Mucosa of descending colon (tissue), 3 donors: Measurements from ENCODE around the gene PAFAH1B2. TPM values are rescaled to one million over a fixed set of nuclear protein-coding genes. Genes with fewer than 3 reads are reported as not detected.
"Not testable (repeated sequence)": the region's sequence is repeated elsewhere in the genome, so short reads cannot be mapped to it uniquely, and the experiment has no call there.

Experiments used
- ATAC-seq: fragments of 200-7000 bp; cut with Tn5 transposase; one replicate; pipeline ENCODE4 v1.9.1; 2020; ENCODE audit warnings: mild to moderate bottlenecking, moderate library complexity
- DNase-seq, 3 donors: peaks; one replicate each; pipeline ENCODE4 v3.0.0-alpha.2; 2020
- H3K36me3 ChIP-seq: fragments of 200-600 bp; one replicate; pipeline ENCODE4 v1.8.0; 2021; ENCODE audit warnings: low read depth, mild to moderate bottlenecking
- H3K4me1 ChIP-seq: fragments of 200-600 bp; one replicate; pipeline ENCODE4 v1.8.0; 2021; ENCODE audit warnings: low read depth, mild to moderate bottlenecking
- H3K4me3 ChIP-seq: fragments of 200-600 bp; one replicate; pipeline ENCODE4 v1.8.0; 2021; ENCODE audit warnings: mild to moderate bottlenecking
- H3K9me3 ChIP-seq: fragments of 200-600 bp; one replicate; pipeline ENCODE4 v1.8.0; 2021; ENCODE audit warnings: mild to moderate bottlenecking
- intact Hi-C, 2 donors: fragments of 100-400 bp; cut with DNase I in 1 of 2; cut with micrococcal nuclease in 1 of 2; formaldehyde crosslinking; loops; one replicate each; pipeline versions ENCODE4 v1.11.0 to v1.11.1; 2022; cut with DNase I, micrococcal nuclease
- total RNA-seq, 3 donors: library from RNA; stranded (reverse); fragmentation: NEBNext Ultra II Directional in 2 of 3; extraction: Animal tissue kit (Norgen Biotek cat#: 25700) in 2 of 3; gene quantifications; one replicate each; pipeline versions ENCODE4 v1.2.1 to v1.2.4, GENCODE V29; 2021 to 2023
- TF ChIP-seq, protein P1 (sequence below): fragments of 200-600 bp; IDR thresholded peaks from one replicate; pipeline ENCODE4 v1.8.0; 2022; ENCODE audit warnings: antibody characterized with exemption, mild to moderate bottlenecking
- donor health status: DM: no; HTN: no; CAD: no; lungs with moderate emphysema.
- donor health status: DM: no; HTN: no; CAD: no.
- donor health status: DM: no; HTN: yes; CAD: no.

Gene PAFAH1B2
- total RNA-seq, 3 donors from 2014 or later = 67.9 to 72.7 (median 71.9) TPM

DNA sequence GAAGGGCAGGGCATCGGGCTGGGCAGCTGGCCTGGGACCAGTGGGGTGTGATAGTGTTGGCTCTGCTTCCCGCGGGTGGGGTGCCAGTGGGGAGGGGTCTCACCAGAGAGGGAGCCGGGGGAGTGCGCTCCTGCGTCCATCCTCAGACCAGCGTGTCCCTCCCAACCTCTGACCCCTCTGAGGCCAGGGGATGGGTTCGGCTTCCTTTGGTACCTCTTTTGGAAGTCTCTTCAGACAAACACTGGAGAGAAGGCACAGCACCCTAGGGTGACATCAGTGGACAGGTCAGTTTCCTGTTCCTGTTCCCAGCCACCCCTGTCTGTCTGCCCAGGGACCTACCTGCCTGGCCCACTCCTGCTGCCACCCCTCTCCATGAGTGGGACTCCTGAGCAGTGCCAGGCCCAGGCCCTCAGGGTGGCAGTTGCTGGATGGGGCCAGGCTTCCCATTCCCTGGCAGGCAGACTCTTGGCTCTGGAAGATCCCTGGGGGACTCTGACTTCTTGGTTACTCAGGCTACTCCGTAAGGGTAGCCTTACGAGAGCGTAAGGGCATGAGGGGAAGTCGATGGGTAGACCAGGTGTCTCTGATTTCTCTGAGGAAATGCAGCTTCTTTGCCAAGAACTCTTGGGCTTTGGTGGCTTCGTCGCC is 57.7 kb downstream of the PAFAH1B2 start:
- peaks cover 18% of the 10 kb centered on the region for H3K4me1 ChIP-seq
- H3K9me3 ChIP-seq = no peaks in the 10 kb centered on the region
- TF ChIP-seq, protein P1, sequence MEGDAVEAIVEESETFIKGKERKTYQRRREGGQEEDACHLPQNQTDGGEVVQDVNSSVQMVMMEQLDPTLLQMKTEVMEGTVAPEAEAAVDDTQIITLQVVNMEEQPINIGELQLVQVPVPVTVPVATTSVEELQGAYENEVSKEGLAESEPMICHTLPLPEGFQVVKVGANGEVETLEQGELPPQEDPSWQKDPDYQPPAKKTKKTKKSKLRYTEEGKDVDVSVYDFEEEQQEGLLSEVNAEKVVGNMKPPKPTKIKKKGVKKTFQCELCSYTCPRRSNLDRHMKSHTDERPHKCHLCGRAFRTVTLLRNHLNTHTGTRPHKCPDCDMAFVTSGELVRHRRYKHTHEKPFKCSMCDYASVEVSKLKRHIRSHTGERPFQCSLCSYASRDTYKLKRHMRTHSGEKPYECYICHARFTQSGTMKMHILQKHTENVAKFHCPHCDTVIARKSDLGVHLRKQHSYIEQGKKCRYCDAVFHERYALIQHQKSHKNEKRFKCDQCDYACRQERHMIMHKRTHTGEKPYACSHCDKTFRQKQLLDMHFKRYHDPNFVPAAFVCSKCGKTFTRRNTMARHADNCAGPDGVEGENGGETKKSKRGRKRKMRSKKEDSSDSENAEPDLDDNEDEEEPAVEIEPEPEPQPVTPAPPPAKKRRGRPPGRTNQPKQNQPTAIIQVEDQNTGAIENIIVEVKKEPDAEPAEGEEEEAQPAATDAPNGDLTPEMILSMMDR = no peak
- intact Hi-C loops = no loop called here
- DNase-seq (peak in 1 of 3 donors; percentile 46), ATAC-seq (no peak)
- no peaks in the 10 kb centered on the region for H3K36me3 ChIP-seq
- H3K4me3 ChIP-seq = no peak overlapping the region

DNA sequence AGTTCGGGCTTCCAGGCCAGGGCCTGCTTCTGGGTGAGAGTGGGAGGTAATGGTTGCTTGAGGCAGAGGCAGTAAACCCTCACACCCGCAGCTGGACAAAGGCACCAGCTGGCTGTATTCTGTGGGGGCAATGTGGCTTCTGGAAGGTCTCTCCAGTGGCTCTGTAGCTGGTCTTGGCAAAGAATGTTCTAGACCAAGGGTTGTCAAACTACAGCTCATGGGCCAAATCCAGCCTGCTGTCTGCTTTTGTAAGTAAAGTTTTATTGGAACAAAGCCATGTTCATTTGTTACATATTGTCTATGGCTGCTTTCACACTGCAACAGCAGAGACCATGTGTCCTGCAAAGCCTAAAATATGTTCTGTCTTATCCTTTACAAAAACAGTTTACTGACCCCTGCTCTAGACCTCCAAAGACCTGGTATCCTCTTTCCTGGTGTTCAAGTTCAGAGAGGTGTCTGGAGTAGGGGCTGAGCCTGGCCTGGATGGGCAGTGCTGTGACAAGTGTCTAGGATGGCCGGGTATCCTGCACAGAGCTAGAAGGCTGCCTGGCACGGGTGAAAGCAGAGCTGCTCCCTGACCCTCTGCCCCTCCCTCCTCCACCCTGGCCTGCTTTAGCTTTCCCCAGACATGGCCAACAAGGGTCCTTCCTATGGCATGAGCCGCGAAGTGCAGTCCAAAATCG is 58.4 kb downstream of the PAFAH1B2 start:
- H3K36me3 ChIP-seq = no peaks in the 10 kb centered on the region
- ATAC-seq (no peak), DNase-seq (no peak)
- TF ChIP-seq, protein P1 = no peak
- no peak overlapping the region for H3K4me3 ChIP-seq
- peaks cover 13% of the 10 kb centered on the region for H3K4me1 ChIP-seq
- intact Hi-C loops = no loop called here
- no peaks in the 10 kb centered on the region for H3K9me3 ChIP-seq

DNA sequence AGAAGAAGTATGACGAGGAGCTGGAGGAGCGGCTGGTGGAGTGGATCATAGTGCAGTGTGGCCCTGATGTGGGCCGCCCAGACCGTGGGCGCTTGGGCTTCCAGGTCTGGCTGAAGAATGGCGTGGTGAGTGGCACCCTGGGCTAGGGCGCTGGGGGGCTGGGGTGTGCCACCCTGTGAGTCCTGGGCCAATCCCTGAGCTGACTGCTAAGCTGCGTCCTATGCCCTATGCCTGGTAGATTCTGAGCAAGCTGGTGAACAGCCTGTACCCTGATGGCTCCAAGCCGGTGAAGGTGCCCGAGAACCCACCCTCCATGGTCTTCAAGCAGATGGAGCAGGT is 59.0 kb downstream of the PAFAH1B2 start:
- TF ChIP-seq, protein P1 = no peak
- Histone ChIP-seq H3K9me3 (no peaks in the 10 kb centered on the region), H3K36me3 (no peaks in the 10 kb centered on the region), H3K4me3 (no peak overlapping the region), H3K4me1 (peaks cover 8% of the 10 kb centered on the region)
- ATAC-seq (no peak), DNase-seq (peak in 1 of 3 donors; percentile 43)
- intact Hi-C loops = no loop called here

DNA sequence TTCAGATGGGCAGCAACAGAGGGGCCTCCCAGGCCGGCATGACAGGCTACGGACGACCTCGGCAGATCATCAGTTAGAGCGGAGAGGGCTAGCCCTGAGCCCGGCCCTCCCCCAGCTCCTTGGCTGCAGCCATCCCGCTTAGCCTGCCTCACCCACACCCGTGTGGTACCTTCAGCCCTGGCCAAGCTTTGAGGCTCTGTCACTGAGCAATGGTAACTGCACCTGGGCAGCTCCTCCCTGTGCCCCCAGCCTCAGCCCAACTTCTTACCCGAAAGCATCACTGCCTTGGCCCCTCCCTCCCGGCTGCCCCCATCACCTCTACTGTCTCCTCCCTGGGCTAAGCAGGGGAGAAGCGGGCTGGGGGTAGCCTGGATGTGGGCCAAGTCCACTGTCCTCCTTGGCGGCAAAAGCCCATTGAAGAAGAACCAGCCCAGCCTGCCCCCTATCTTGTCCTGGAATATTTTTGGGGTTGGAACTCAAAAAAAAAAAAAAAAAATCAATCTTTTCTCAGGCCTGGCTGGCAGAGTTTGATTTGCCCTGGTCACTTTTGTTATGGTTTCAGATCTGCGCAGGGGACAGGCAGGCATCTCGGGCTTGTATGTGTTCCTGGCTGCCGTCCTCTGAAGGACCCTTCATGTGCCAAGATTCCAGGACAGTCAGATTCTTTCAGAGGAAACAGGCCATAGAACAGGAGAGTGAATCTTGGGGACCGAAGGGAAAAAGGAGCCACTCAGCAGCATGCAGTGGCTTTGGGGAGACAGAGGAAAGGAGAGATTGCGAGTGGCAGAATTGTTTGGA is 60.4 kb downstream of the PAFAH1B2 start:
- intact Hi-C loops = loop anchor here in 1 of 2 donors (5.0 kb wide), 1 partner anchor 72 kb away; no protein-coding TSS in a partner anchor
- no peaks in the 10 kb centered on the region for H3K4me1 ChIP-seq
- TF ChIP-seq, protein P1 = no peak
- ATAC-seq (no peak), DNase-seq (peak in 1 of 3 donors; percentile 40)
- H3K36me3 ChIP-seq = no peaks in the 10 kb centered on the region
- no peak overlapping the region for H3K4me3 ChIP-seq
- H3K9me3 ChIP-seq = no peaks in the 10 kb centered on the region

DNA sequence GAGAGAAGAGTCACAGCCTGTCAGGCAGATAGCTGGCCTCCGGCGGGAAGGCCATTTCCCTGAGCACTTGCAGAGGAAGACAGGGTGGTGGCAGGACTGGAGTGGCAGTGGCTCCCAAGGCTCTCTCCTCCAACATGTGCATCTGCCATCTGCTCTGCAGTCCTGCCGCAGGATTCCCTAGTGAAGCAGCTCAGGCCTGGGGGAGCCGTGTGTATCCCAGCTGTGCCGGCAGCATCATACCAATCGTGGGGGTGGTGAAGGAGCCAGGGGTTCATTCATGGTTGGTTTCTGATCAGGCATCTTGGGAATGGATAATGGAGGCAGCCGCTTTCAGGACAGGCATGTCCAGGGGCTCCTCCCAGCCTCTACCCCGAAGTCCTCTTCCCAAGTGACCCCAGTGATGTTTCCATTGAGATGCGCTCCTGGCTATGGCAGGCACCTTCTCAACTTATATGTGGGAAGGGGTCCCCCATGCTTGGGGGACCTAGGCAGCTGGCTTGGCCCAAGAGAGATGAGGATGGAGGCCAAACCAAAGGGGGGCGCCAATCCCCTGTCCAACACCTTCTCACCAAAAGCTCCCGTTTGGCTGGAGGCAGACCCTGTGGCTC is 61.2 kb downstream of the PAFAH1B2 start:
- H3K4me1 ChIP-seq = no peaks in the 10 kb centered on the region
- no peaks in the 10 kb centered on the region for H3K36me3 ChIP-seq
- DNase-seq (peak in 1 of 3 donors; percentile 25), ATAC-seq (no peak)
- intact Hi-C loops = loop anchor here in 1 of 2 donors (5.0 kb wide), 1 partner anchor 73 kb away; no protein-coding TSS in a partner anchor
- no peak overlapping the region for H3K4me3 ChIP-seq
- TF ChIP-seq, protein P1 = no peak
- H3K9me3 ChIP-seq = no peaks in the 10 kb centered on the region

DNA sequence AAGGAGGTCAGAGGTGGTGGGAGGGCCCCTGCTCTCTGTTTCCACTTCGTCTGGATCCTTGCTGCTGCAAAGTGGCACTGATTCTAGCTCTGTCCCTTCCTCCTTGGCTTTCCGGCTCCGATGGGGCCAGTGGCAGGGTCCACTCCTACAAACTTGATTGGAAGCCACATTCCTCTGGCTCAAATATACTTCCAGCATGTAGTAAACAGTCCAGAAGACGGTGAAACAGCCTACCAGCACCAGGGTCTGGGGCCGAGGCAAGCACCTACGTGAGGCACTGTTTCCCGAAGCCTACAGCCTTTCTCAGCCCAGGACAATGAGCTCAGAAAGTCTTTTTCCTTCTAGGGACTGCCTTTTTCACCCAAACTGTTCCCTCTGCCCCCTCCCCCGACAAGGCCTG is 62.0 kb downstream of the PAFAH1B2 start:
- not testable (repeated sequence) for H3K4me1 ChIP-seq, H3K36me3 ChIP-seq, H3K9me3 ChIP-seq, ATAC-seq, H3K4me3 ChIP-seq
- peak in 1 of 3 donors; percentile 17 for DNase-seq
- intact Hi-C loops = loop anchor here in 1 of 2 donors (5.0 kb wide), 1 partner anchor 74 kb away; no protein-coding TSS in a partner anchor

DNA sequence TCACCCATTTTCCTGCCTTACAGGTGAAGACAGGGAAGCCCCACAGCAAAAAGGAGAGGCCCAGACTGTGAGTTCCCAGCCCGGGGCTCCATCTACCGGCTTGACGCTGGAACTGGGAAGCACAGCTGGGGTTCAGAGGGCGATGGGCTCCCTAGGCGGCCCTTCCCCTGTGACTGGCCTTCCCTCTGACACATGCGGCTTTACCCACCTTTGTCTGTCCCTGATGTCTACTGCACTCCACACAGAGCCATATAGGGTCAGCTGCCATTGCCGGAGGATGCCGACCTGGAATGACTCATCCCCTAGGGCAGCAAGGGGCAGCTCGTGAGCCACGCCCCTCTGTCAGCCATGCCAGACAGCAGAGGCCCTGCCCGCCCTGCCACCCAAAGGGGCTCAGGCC is 62.8 kb downstream of the PAFAH1B2 start:
- intact Hi-C loops = loop anchor here in 1 of 2 donors (5.0 kb wide), 1 partner anchor 75 kb away; no protein-coding TSS in a partner anchor
- H3K36me3 ChIP-seq, H3K4me1 ChIP-seq, H3K9me3 ChIP-seq, H3K4me3 ChIP-seq: not testable (repeated sequence)
- DNase-seq (peak in 1 of 3 donors; percentile 44), ATAC-seq (peak; percentile 25)

DNA sequence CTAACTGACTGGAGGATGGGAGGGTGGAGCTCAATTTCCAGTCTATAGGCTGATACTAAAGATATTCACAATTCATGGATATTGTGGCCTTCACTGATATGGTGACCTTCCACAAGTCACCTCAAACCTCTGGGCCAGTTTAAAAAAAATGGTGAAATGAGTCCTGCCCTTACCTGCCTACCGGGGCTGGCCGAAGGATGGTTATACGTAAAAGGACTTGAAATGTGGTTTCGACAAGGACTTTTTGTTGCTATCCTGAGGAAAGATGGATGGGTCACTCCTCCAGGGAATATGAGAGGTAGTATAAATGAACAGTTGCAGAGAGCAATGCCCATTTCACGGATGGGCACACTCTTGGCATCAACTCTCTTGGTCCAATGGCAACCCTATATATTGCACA is 63.4 kb downstream of the PAFAH1B2 start:
- intact Hi-C loops = loop anchor here in 1 of 2 donors (5.0 kb wide), 1 partner anchor 75 kb away; no protein-coding TSS in a partner anchor
- H3K36me3 ChIP-seq, H3K9me3 ChIP-seq, H3K4me1 ChIP-seq, H3K4me3 ChIP-seq, ATAC-seq, DNase-seq: not testable (repeated sequence)
